Naive thymus-derived CD4-positive, alpha-beta T cell (primary cell): ENCODE results near the gene PTCH2. TPM values are rescaled to one million over a fixed set of nuclear protein-coding genes. Genes with fewer than 3 reads are reported as not detected.

Experiments used
- ATAC-seq: fragments of 150-1000 bp; cut with Tn5 transposase; 2 replicates; pipeline ENCODE4 v1.10.0; 2021; ENCODE audit warnings: mild to moderate bottlenecking, moderate library complexity
- CTCF ChIA-PET: fragments of 350-600 bp; sonication (Branson Sonifier 250); formaldehyde crosslinking; loops from one replicate; lab custom pipeline; 2021; ENCODE audit warnings: antibody characterized with exemption; lab: Charles Lee
- POLR2A ChIA-PET: fragments of 350-600 bp; sonication (Branson Sonifier 250); formaldehyde crosslinking; loops from one replicate; lab custom pipeline; 2021; ENCODE audit warnings: antibody characterized with exemption, inconsistent platforms; lab: Charles Lee
- DNase-seq, 9 donors: peaks; one replicate each; pipeline versions ENCODE4 v3.0.0 to v3.0.0-alpha.2; 2020 to 2022; ENCODE audit warnings: mixed read lengths in 1 of 9
- H3K27ac ChIP-seq: one replicate; pipeline ENCODE4 v1.7.0; 2013; ENCODE audit warnings: mild to moderate bottlenecking, low read depth, low read length, moderate library complexity
- H3K27me3 ChIP-seq, 2 donors: one replicate each; pipeline ENCODE4 v1.7.0; 2013; ENCODE audit warnings: low read length in 2 of 2, mild to moderate bottlenecking in 2 of 2, moderate library complexity in 2 of 2; ENCODE audit not compliant: control insufficient read depth in 2 of 2, insufficient read depth in 2 of 2
- H3K36me3 ChIP-seq, 3 experiments: 1 replicate in 2 of 3; 2 replicates in 1 of 3; pipeline ENCODE4 v1.7.0; 2013; ENCODE audit warnings: low read length in 3 of 3, mild to moderate bottlenecking in 3 of 3, moderate library complexity in 1 of 3; ENCODE audit not compliant: insufficient read depth in 3 of 3, control insufficient read depth in 2 of 3
- H3K4me1 ChIP-seq, 2 donors: one replicate each; pipeline ENCODE4 v1.7.0; 2013; ENCODE audit warnings: low read length in 2 of 2, mild to moderate bottlenecking in 2 of 2, moderate library complexity in 1 of 2; ENCODE audit not compliant: control insufficient read depth in 2 of 2, insufficient read depth in 2 of 2
- H3K4me3 ChIP-seq: 2 replicates; pipeline ENCODE4 v1.7.0; 2013; ENCODE audit warnings: mild to moderate bottlenecking, low read length
- H3K9me3 ChIP-seq, 3 experiments: 1 replicate in 2 of 3; 2 replicates in 1 of 3; pipeline ENCODE4 v1.7.0; 2013; ENCODE audit warnings: low read length in 3 of 3; ENCODE audit not compliant: control insufficient read depth in 2 of 3
- H3K27ac Mint-ChIP-seq, 9 donors: one replicate each; pipeline ENCODE4 v1.8.0; 2020 to 2022; ENCODE audit warnings: mixed read lengths in 9 of 9, mild to moderate bottlenecking in 8 of 9, moderate library complexity in 5 of 9, inconsistent platforms in 2 of 9
- H3K27me3 Mint-ChIP-seq, 5 donors: one replicate each; pipeline ENCODE4 v1.8.0; 2021 to 2022; ENCODE audit warnings: mixed read lengths in 5 of 5, mild to moderate bottlenecking in 1 of 5
- H3K36me3 Mint-ChIP-seq, 5 donors: one replicate each; pipeline ENCODE4 v1.8.0; 2020 to 2022; ENCODE audit warnings: mixed read lengths in 5 of 5, mild to moderate bottlenecking in 3 of 5, inconsistent platforms in 1 of 5
- H3K4me1 Mint-ChIP-seq, 7 donors: one replicate each; pipeline ENCODE4 v1.8.0; 2020 to 2022; ENCODE audit warnings: mixed read lengths in 7 of 7, mild to moderate bottlenecking in 3 of 7, inconsistent platforms in 1 of 7
- H3K4me3 Mint-ChIP-seq, 10 donors: one replicate each; pipeline ENCODE4 v1.8.0; 2020 to 2022; ENCODE audit warnings: mild to moderate bottlenecking in 10 of 10, mixed read lengths in 10 of 10, moderate library complexity in 6 of 10, inconsistent platforms in 2 of 10
- H3K9me3 Mint-ChIP-seq, 11 donors: one replicate each; pipeline ENCODE4 v1.8.0; 2020 to 2022; ENCODE audit warnings: mixed read lengths in 11 of 11, mild to moderate bottlenecking in 4 of 11, inconsistent platforms in 1 of 11, moderate library complexity in 1 of 11
- intact Hi-C, 2 donors: fragments of 100-400 bp; cut with micrococcal nuclease; formaldehyde crosslinking; loops; one replicate each; pipeline ENCODE4 v1.15.1; 2023
- polyA plus RNA-seq, 2 donors: library from polyadenylated mRNA; unstranded; fragments of 300-500 nt; fragmentation: Illumina TruSeq; gene quantifications; one replicate each; pipeline ENCODE4 v1.2.3, GENCODE V29; 2021
- total RNA-seq, 6 experiments: library from RNA in 5 of 6; stranded (reverse) in 5 of 6; gene quantifications; 1 replicate in 5 of 6; 2 replicates in 1 of 6; pipeline ENCODE4 v1.2.3 and lab custom pipeline; 2021 to 2026

Gene PTCH2
- total and polyA plus RNA-seq, 7 experiments from 2014 or later = 0.06 to 2.8 (median 1.3) TPM; not detected in 1

GRCh38 chr1:44834328-44834727, 8.7 kb downstream of the PTCH2 start:
- no peaks in the 10 kb centered on the region for H3K36me3 Mint-ChIP-seq
- no peaks in the 10 kb centered on the region for H3K9me3 Mint-ChIP-seq
- CTCF ChIA-PET = interaction anchor here (0.9 to 3.0 kb wide), 4 partner anchors 13 to 180 kb away, joined by 4 to 8 read pairs (median 5); no protein-coding TSS in a partner anchor
- Histone ChIP-seq H3K9me3 (no peaks in the 10 kb centered on the region), H3K36me3 (no peaks in the 10 kb centered on the region), H3K27me3 (no peaks in the 10 kb centered on the region), H3K27ac (no peak overlapping the region), H3K4me3 (no peak overlapping the region), H3K4me1 (no peaks in the 10 kb centered on the region)
- peaks cover 0 to 4% (median 0%) of the 10 kb centered on the region in 5 donors for H3K27me3 Mint-ChIP-seq
- peaks cover 7 to 20% (median 8%) of the 10 kb centered on the region in 7 donors for H3K4me1 Mint-ChIP-seq
- POLR2A ChIA-PET = interaction anchor here (0.9 to 3.4 kb wide), 3 partner anchors 12 to 26 kb away, joined by 3 to 12 read pairs (median 11); partner anchors contain the start of genes BTBD19 and DYNLT4
- DNase-seq (no peak), ATAC-seq (no peak)
- intact Hi-C loops = loop anchor here in 1 of 2 donors (2.0 kb wide), 1 partner anchor 656 kb away; the partner anchor contains the start of gene TESK2
- H3K27ac Mint-ChIP-seq = peak overlapping the region in 3 of 9 donors; percentile 8 to 46 (median 40)
- no peak overlapping the region for H3K4me3 Mint-ChIP-seq

- intact Hi-C loops = no loop called here
- Histone ChIP-seq H3K27me3 (no peaks in the 10 kb centered on the region), H3K9me3 (no peaks in the 10 kb centered on the region), H3K4me3 (no peak overlapping the region), H3K4me1 (no peaks in the 10 kb centered on the region), H3K27ac (no peak overlapping the region), H3K36me3 (no peaks in the 10 kb centered on the region)
- ChIA-PET CTCF (no interaction called here), POLR2A (interaction anchor here (0.6 to 2.5 kb wide), 5 partner anchors 10 to 82 kb away, joined by 3 to 12 read pairs (median 5); partner anchors contain the start of gene PLK3)
- peaks cover 0 to 1% (median 0%) of the 10 kb centered on the region in 11 donors for H3K9me3 Mint-ChIP-seq
- no peaks in the 10 kb centered on the region for H3K36me3 Mint-ChIP-seq
- ATAC-seq = no peak
- H3K4me1 Mint-ChIP-seq = peaks cover 7 to 20% (median 8%) of the 10 kb centered on the region in 7 donors
- no peak overlapping the region for H3K4me3 Mint-ChIP-seq
- H3K27me3 Mint-ChIP-seq = no peaks in the 10 kb centered on the region
- peak overlapping the region in 1 of 9 donors; percentile 73 for H3K27ac Mint-ChIP-seq
- DNase-seq = no peak
Observed at GRCh38 chr1:44832056-44832705, 10.9 kb downstream of the PTCH2 start.

- POLR2A ChIA-PET = interaction anchor here (1.2 to 2.5 kb wide), 4 partner anchors 9 to 110 kb away, joined by 4 to 12 read pairs (median 5); partner anchors contain the start of gene PLK3
- no peaks in the 10 kb centered on the region for H3K27me3 Mint-ChIP-seq
Observed at GRCh38 chr1:44831516-44831915, 11.5 kb downstream of the PTCH2 start.

GRCh38 chr1:44830900-44831304, 12.2 kb downstream of the PTCH2 start:
- no peak overlapping the region for H3K4me3 Mint-ChIP-seq
- Histone ChIP-seq H3K36me3 (no peaks in the 10 kb centered on the region), H3K4me1 (no peaks in the 10 kb centered on the region), H3K27me3 (no peaks in the 10 kb centered on the region), H3K4me3 (no peak overlapping the region), H3K27ac (no peak overlapping the region), H3K9me3 (no peaks in the 10 kb centered on the region)
- CTCF ChIA-PET = interaction anchor here (0.5 kb wide), 1 partner anchor 112 kb away, joined by 5 read pairs; no protein-coding TSS in a partner anchor
- intact Hi-C loops = no loop called here
- no peaks in the 10 kb centered on the region for H3K36me3 Mint-ChIP-seq
- ATAC-seq (no peak), DNase-seq (no peak)
- H3K27ac Mint-ChIP-seq = peak overlapping the region in 1 of 9 donors; percentile 73
- H3K27me3 Mint-ChIP-seq = no peaks in the 10 kb centered on the region
- peaks cover 0 to 1% (median 0%) of the 10 kb centered on the region in 11 donors for H3K9me3 Mint-ChIP-seq
- peaks cover 5 to 16% (median 5%) of the 10 kb centered on the region in 7 donors for H3K4me1 Mint-ChIP-seq
- POLR2A ChIA-PET = interaction anchor here (1.2 to 14.4 kb wide), 4 partner anchors 10 to 109 kb away, joined by 4 to 709 read pairs (median 8); partner anchors contain the start of genes BTBD19, DYNLT4 and PLK3

More at GRCh38 chr1:44831516-44831915, 11.5 kb downstream of the PTCH2 start:
- intact Hi-C loops = no loop called here
- ATAC-seq (no peak), DNase-seq (no peak)
- Mint-ChIP-seq H3K9me3 (peaks cover 0 to 1% (median 0%) of the 10 kb centered on the region in 11 donors), H3K27ac (peak overlapping the region in 2 of 9 donors; percentile 3 to 73), H3K4me3 (no peak overlapping the region), H3K4me1 (peaks cover 7 to 18% (median 8%) of the 10 kb centered on the region in 7 donors), H3K36me3 (no peaks in the 10 kb centered on the region)
- CTCF ChIA-PET = no interaction called here
- Histone ChIP-seq H3K27ac (no peak overlapping the region), H3K27me3 (no peaks in the 10 kb centered on the region), H3K4me3 (no peak overlapping the region), H3K36me3 (no peaks in the 10 kb centered on the region), H3K9me3 (no peaks in the 10 kb centered on the region), H3K4me1 (no peaks in the 10 kb centered on the region)

GRCh38 chr1:44829506-44830384, 13.3 kb downstream of the PTCH2 start:
- no peaks in the 10 kb centered on the region for H3K36me3 Mint-ChIP-seq
- no peaks in the 10 kb centered on the region for H3K9me3 ChIP-seq
- no peak for DNase-seq
- intact Hi-C loops = no loop called here
- no peaks in the 10 kb centered on the region for H3K27me3 ChIP-seq
- H3K4me1 Mint-ChIP-seq = peaks cover 0 to 10% (median 0%) of the 10 kb centered on the region in 7 donors
- no peaks in the 10 kb centered on the region for H3K36me3 ChIP-seq
- H3K27ac ChIP-seq = no peak overlapping the region
- peak overlapping the region in 2 of 9 donors; percentile 20 to 23 for H3K27ac Mint-ChIP-seq
- H3K4me1 ChIP-seq = no peaks in the 10 kb centered on the region
- H3K27me3 Mint-ChIP-seq = no peaks in the 10 kb centered on the region
- no peak overlapping the region for H3K4me3 Mint-ChIP-seq
- peaks cover 0 to 1% (median 0%) of the 10 kb centered on the region in 11 donors for H3K9me3 Mint-ChIP-seq
- ChIA-PET CTCF (interaction anchor here (0.6 to 0.9 kb wide), 2 partner anchors 39 to 251 kb away, joined by 3 read pairs; no protein-coding TSS in a partner anchor), POLR2A (interaction anchor here (0.7 to 14.4 kb wide), 5 partner anchors 9 to 108 kb away, joined by 3 to 709 read pairs (median 5); partner anchors contain the start of genes BTBD19, DYNLT4 and PLK3)
- H3K4me3 ChIP-seq = no peak overlapping the region
- ATAC-seq = no peak
